GDM1 (cell line): ENCODE results near the gene NUP210.
"Not testable (repeated sequence)": the region's sequence is repeated elsewhere in the genome, so short reads cannot be mapped to it uniquely, and the experiment has no call there.

Experiments
- DNase-seq: peaks from one replicate; lab custom pipeline; 2025; lab: John Stamatoyannopoulos, UW

Gene NUP210

DNA sequence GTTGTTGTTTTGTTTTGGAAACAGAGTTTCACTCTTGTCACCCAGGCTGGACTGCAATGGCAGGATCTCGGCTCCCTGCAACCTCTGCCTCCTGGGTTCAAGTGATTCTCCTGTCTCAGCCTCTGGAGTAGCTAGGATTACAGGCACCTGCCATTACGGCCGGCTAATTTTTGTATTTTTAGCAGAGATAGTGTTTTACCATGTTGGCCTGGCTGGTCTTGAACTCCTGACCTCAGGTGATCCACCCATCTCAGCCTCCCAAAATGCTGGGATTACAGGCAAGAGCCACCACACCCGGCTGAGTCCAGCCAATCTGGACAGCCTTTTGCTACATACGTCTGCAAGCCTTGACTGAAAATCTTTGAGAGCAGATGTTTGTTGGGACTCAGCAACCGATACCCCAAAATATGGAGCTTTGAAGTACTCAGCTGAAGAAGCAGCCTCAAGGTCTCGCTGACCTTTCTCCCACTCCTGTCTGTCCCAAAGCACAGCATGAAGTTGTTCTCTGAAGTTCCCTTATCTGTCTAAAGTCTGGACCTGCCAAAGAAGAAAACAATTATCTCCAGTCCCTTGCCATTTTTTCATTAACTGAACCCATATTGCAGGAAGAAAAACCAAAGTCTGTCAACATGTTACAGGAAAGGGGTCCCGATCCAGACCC, 9.6 kb upstream of the NUP210 start:
- DNase-seq, result no peak

DNA sequence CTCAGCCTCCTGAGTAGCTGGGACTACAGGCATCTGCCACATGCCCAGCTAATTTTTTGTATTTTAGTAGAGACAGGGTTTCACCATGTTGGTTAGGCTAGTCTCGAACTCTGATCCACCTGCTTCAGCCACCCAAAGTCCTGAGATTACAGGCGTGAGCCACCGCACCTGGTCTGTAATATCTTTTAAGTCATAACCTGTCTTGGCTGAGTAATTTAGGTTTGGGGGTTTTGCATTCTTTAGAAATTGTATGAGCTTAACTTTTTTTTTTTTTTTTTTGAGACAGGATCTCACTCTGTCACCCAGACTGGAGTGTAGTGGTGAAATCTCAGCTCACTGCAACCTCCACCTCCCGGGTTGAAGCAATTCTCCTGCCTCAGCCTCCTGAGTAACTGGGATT, 8.6 kb upstream of the NUP210 start:
- not testable (repeated sequence) for DNase-seq

DNA sequence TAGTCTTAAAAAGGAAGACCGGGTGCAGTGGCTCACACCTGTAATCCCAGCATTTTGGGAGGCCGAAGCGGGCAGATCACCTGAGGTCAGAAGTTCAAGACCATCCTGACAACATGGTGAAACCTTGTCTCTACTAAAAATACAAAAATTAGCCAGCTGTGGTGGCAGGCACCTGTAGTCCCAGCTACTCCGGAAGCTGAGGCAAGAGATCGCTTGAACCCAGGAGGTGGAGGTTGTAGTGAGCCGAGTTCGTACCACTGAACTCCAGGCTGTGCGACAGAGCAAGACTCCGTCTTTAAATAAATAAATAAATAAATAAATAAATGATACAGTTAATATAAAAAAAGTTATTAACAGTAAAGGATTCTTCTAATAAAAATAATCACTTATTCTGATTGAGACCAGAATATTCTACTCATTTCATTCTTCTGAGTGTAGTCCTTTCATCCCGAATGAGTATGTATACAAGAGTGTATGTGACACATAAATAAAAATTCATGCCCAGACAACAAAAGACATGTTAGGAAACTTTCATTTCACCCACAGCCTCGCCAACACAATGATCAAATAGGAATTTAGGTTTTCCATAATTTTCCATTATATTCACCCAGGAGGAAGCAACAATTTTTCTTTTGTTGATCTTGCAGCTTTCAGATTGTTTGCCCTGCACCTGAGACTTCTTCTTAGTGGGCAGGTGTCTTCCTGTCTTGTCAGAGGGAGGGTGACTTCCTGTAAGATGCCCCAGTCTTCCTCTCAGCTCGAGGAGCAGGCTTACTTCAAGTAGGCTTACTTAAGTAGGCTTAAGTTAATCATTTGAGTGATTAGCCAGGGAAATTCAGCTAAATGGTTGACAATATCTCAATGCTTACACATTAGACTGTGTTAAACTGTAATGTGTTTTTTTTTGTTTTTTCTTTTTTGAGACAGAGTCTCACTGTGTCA, 7.8 kb upstream of the NUP210 start:
- no peak for DNase-seq

DNA sequence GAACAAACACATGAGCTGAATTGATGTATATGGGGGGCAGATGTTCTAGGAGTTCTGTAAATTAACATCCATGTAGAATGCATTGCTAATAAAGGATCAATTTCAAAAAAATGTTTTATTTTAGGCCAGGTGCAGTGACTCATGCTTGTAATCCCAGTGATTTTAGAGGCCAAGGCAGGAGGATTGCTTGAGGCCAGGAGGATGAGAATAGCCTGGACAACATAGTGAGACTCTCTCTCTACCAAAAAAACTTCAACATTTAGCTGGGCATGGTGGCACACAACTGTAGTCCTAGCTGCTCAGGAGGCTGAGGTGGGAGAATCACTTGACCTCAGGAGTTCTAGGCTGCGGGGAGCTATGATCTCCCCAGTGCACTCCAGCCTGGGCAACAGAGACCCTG, 6.5 kb upstream of the NUP210 start:
- no peak for DNase-seq

GRCh38 chr3:13425689-13426088, 5.6 kb upstream of the NUP210 start:
- DNase-seq, result no peak

DNA sequence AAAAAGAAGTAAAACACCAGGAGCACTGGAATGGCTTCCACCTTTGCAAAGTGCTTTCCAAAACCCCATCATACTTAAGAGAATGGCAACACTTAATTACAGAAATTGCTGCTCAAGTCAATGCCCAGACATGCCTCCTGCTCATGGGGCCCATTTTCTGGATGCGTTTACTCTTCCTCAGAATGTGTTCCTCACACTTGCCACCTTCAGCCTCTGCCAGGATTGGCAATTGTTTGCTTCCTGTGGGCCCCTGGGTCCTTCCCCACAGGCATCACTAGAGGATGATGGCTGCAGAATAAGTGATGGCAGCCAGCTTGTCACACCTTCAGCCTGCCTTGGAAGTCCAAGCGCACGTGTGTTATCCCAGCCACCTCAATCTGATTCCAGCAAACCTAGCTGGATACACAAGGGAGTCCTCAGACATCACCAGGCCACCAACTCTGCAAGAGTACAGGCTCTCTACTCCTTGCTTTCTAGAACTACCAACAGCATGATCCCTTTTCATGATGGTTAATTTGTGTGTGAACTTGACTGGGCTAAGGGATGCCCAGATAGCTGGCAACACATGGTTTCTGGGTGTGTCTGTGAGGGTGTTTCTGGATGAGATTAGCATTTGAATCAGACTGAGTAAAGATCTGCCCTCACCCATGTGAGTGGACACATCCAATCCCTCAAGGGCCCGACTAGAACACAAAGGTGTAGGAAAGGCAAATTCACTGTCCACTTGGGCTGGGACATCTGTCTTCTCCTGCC, 4.9 kb upstream of the NUP210 start:
- DNase-seq, result no peak

DNA sequence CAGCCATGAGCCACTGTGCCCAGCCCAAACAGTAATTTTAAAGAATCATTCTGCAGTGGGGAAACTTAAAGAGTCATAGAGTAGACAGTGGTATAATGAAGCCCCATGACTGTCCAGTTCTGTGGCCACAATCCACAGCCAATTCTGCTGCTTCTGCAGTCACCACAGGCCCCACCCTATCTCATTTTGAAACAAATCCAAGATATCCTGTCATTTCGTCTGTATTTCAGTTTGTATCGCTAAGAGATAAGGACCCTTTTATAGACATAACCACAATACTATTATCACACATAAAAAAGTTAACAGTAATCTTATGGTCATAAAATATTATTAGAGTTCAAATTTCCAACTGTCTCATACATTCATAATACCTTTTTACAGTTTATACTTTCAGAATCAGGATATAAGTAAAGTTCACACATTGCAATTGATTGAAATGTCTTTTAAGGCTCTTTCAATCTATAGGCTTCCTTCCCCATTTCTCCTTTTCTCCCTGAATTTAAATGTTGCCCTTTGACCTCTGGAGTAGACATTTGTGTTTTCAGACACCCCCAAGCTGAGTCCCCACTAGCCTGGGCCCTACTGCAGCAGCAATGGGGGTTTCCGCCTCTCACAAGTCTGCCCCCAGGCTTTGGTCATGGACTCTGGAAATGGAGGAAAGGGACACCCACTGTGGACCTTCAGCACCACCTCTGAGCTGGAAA, 4.2 kb upstream of the NUP210 start:
- DNase-seq, result no peak

- DNase-seq, result peak; percentile 10
Measured at GRCh38 chr3:13420831-13421765, 976 bp upstream of the NUP210 start.

DNA sequence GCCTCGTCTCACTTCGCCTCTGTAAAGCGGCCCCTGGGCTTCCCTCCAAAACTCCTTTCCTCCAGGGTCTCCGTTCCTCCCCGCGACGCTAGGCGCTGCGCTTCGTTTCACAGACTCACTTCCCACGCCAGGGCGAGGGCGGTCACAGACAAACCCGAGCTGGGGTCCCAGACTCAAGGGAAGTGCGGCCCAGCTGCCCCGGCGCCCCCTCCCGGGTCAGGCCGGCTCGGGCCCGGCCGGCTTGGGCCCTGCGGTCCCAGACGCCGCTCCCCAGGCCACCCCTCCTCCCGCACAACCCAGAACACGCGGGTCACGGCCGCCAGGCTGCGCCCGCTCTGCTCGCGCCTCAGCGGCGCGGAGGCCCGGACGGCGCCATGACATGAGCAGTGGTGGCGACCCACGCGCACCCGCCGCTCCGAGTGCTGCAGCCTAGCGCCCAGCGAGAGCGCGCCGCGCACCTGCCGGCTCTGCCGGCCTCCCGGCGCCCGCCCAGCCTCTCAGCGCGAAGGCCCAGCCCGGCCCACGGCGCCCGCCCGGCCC, 547 bp downstream of the NUP210 start:
- DNase-seq, result peak; percentile 48

- no peak for DNase-seq
Measured at GRCh38 chr3:13417166-13417947, 2.8 kb downstream of the NUP210 start.

- DNase-seq, result no peak
Measured at GRCh38 chr3:13415997-13416793, 3.9 kb downstream of the NUP210 start.

DNA sequence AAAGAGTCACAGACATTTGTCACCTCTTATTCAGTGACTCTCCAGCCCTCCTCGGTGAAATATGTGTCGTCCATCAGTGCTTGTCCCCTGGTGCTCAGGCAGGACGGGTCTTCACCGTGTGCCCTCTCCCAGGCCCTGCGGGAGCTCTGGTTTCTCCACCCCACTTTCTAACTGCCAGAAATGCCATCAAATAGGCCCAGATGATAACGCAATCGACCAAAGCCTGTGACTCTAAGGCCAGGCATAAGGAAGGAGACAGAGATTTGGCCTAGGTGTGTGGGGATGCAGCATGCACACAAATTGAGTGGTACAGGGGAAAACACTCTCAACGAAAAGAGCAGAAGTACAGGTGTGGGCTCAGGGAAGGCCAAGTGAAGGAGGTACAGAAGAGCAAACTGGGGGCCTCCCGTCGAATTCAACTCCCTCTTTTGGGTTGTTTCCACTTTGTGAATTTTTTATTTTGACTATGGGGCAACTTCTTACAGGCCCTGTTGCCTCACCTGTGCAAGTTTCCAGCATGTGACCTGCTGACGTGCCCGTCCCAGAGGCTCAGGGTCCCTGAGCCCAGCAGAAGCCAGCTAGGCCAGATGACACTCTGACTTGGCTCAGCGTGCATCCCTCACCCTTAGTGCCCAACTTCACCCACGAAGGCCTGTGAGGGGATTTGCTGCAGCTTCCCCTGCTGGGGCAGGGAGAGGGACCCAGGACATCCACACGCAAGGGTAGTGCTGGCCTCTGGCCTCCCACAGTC, 4.7 kb downstream of the NUP210 start:
- no peak for DNase-seq

DNA sequence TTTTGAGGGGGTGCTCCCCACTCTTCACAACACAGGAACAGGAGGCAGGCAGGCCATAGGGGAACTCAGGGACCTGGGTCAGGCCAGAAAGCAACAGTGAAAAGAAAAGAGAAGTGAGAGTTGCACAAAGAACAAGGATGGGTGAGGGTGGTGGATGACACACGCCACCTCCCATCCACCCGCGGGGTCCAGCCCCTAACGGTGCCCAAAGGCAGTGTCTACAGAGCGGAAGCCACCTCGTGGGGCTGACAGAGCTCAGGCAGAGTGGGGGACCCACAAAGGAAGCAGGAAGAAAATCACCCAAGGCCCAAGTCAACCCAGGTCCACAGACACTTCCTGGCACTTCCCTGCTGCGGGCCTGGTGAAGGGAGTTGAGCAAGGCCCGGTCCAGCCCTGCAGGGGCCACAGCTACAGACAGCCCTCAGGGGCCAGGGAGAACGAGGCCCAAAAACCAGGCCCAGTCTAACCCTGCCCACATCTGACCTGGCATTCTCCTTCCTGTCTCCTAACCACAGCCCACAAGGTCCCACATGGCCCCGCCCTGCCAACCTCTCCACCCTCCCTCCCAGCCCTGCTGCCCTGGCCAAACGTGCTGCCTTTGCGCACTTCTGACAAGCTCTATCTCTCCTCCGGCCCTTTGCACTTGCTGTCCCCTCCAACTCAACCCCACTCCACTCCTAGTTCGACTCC, 5.9 kb downstream of the NUP210 start:
- peak; percentile 96 for DNase-seq

DNA sequence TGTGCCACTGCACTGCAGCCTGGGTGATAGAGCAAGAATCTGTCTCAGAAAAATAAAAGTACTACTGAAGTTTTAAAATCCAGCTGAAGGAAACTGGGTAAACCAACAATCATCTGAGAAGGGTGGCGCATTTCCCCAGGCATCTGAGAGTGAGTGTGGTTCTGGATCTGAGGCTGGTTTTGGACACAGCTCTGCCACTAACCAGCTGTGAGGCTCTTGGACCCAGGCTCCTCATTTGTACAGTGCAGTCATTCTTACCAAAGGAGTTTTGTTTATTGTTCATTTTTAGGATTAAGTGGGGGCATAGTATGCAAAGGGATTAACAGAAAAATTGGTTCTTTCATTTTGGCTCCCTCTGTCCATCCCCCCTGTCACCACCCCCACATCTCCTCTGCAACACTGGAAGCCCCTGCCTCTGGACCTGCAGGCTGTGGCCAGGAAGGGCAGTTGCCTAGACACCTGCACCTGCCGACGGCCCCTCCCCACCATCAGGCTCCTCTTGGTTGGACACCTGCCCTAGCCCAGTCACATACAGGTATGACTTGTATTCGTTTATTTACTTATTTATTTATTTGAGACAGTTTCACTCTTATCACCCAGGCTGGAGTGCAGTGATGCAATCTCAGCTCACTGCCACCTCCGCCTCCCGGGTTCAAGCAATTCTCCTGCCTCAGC, 8.8 kb downstream of the NUP210 start:
- DNase-seq, result no peak

- no peak for DNase-seq
Measured at GRCh38 chr3:13408890-13409289, 11.2 kb downstream of the NUP210 start.

DNA sequence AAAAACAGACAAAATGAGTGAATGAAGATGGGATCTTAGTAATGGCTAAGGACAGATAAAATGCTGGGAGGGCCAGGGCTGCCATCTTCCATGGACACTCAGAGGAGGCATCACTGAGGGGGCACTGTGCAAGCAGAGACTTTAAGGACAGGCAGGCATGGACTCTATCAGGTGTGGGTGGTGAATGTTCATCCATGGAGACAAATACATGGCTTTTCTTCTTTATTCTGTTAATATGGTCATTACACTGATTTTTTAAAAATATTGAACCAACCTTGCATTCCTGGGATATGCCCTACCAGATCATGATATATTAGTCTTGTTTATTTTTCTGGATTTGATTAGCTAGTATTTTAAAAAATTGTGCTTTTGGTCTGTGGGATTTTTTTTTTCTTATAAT, 12.2 kb downstream of the NUP210 start:
- no peak for DNase-seq

DNA sequence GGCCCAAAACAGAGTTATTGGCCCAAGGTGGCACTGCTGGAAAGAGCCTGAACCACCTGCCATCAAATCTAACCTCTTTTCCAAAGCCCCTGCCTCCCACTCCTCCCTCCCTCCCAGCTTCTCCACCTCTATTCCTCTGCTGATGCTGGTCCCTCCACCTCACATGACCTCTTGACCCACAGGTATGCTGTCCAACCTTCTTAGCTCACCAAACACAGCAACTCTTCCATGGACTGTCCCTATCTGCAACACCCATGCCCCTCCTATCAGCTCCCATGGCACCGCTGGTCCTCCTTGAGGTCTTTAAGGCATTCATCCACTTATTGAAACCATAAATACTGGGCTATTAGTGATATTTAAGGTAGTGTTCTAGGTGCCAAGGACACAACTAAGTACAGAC, 12.6 kb downstream of the NUP210 start:
- no peak for DNase-seq
